Neuronal stem cell (in vitro differentiated cells): ENCODE measurements around the gene CLEC1B.

ENCODE experiments used
- DNase-seq: peaks from one replicate; pipeline ENCODE4 v3.0.0-alpha.2; 2013; ENCODE audit warnings: low spot score
- H2AFZ ChIP-seq: one replicate; pipeline ENCODE4 v1.6.1; 2013; ENCODE audit warnings: mild to moderate bottlenecking, low read length, inconsistent platforms
- H2AK5ac ChIP-seq: 2 replicates; pipeline ENCODE4 v1.6.1; 2013; ENCODE audit warnings: low read depth, mild to moderate bottlenecking, inconsistent platforms, low read length, moderate library complexity, mixed read lengths
- H2BK120ac ChIP-seq: 2 replicates; pipeline ENCODE4 v1.6.1; 2013; ENCODE audit warnings: low read depth, mild to moderate bottlenecking, inconsistent platforms, low read length, moderate library complexity, mixed read lengths
- H2BK12ac ChIP-seq: one replicate; pipeline ENCODE4 v1.6.1; 2013; ENCODE audit warnings: low read length, inconsistent platforms
- H2BK15ac ChIP-seq: 2 replicates; pipeline ENCODE4 v1.6.1; 2013; ENCODE audit warnings: mild to moderate bottlenecking, low read length, inconsistent platforms, mixed read lengths
- H2BK5ac ChIP-seq: one replicate; pipeline ENCODE4 v1.6.1; 2013; ENCODE audit warnings: inconsistent platforms, mild to moderate bottlenecking, low read length, moderate library complexity
- H3K14ac ChIP-seq: one replicate; pipeline ENCODE4 v1.6.1; 2013; ENCODE audit warnings: low read length, inconsistent platforms
- H3K18ac ChIP-seq: 2 replicates; pipeline ENCODE4 v1.6.1; 2013; ENCODE audit warnings: low read length, inconsistent platforms
- H3K23ac ChIP-seq: 2 replicates; pipeline ENCODE4 v1.6.1; 2013; ENCODE audit warnings: low read depth, mild to moderate bottlenecking, mixed read lengths, low read length, inconsistent platforms; ENCODE audit not compliant: poor library complexity
- H3K27ac ChIP-seq: replicated peaks from 3 replicates; pipeline ENCODE4 v1.5.1; 2013; ENCODE audit warnings: low read length, inconsistent platforms
- H3K27me3 ChIP-seq, 3 experiments: 2 replicates each; pipeline ENCODE4 v1.6.1; 2013; ENCODE audit warnings: low read length in 3 of 3, mild to moderate bottlenecking in 2 of 3, inconsistent platforms in 1 of 3, low read depth in 1 of 3, mixed read lengths in 1 of 3, moderate library complexity in 1 of 3; ENCODE audit not compliant: control insufficient read depth in 3 of 3, insufficient read depth in 3 of 3
- H3K36me3 ChIP-seq, 2 donors: replicated peaks in 1 of 2; 2 replicates each; pipeline ENCODE4 v1.6.1; 2013; ENCODE audit warnings: low read length in 2 of 2; ENCODE audit not compliant: control insufficient read depth in 2 of 2, insufficient read depth in 2 of 2
- H3K4ac ChIP-seq: 2 replicates; pipeline ENCODE4 v1.6.1; 2013; ENCODE audit warnings: inconsistent platforms, mild to moderate bottlenecking, low read length, moderate library complexity
- H3K4me1 ChIP-seq, 2 donors: 1 replicate in 1 of 2; 2 replicates in 1 of 2; pipeline ENCODE4 v1.6.1; 2013; ENCODE audit warnings: low read length in 2 of 2, low read depth in 1 of 2; ENCODE audit not compliant: control insufficient read depth in 2 of 2, insufficient read depth in 1 of 2
- H3K4me2 ChIP-seq: one replicate; pipeline ENCODE4 v1.6.1; 2013; ENCODE audit warnings: mild to moderate bottlenecking, low read length, inconsistent platforms; ENCODE audit not compliant: insufficient read depth, poor library complexity, severe bottlenecking
- H3K4me3 ChIP-seq, 2 donors: 2 replicates each; pipeline ENCODE4 v1.5.1; 2013; ENCODE audit warnings: low read length in 2 of 2, mild to moderate bottlenecking in 2 of 2, inconsistent platforms in 1 of 2, moderate library complexity in 1 of 2
- H3K79me1 ChIP-seq: one replicate; pipeline ENCODE4 v1.6.1; 2013; ENCODE audit warnings: low read depth, mild to moderate bottlenecking, inconsistent platforms, low read length, moderate library complexity
- H3K9ac ChIP-seq: one replicate; pipeline ENCODE4 v1.6.1; 2013; ENCODE audit warnings: mild to moderate bottlenecking, low read depth, low read length, inconsistent platforms; ENCODE audit not compliant: poor library complexity
- H3K9me3 ChIP-seq, 2 donors: replicated peaks in 1 of 2; 2 replicates each; pipeline versions ENCODE3 to v1.6.1; 2013; ENCODE audit warnings: low read length in 2 of 2, mild to moderate bottlenecking in 2 of 2, inconsistent platforms in 1 of 2, low read depth in 1 of 2, mixed read lengths in 1 of 2, moderate library complexity in 1 of 2; ENCODE audit not compliant: control insufficient read depth in 2 of 2, insufficient read depth in 1 of 2
- H4K8ac ChIP-seq: one replicate; pipeline ENCODE4 v1.6.1; 2013; ENCODE audit warnings: low read depth, mild to moderate bottlenecking, inconsistent platforms, low read length, moderate library complexity
- H4K91ac ChIP-seq: one replicate; pipeline ENCODE4 v1.6.1; 2013; ENCODE audit warnings: low read length, low read depth, mild to moderate bottlenecking, inconsistent platforms; ENCODE audit not compliant: poor library complexity
- WGBS, 2 donors: extraction: QIAGEN DNeasy Blood & Tissue Kit; methylation state at CpG; one replicate each; pipeline ENCODE4 v1.1.7; 2013; ENCODE audit warnings: missing lambda C conversion rate in 2 of 2, mixed read lengths in 1 of 2; ENCODE audit not compliant: insufficient read length in 2 of 2, insufficient replicate concordance in 1 of 2; ENCODE audit errors: extremely low coverage in 2 of 2; 5-methylcytosine and 5-hydroxymethylcytosine counted together

CLEC1B gene

GRCh38 chr12:9951026-9951675 lies 47.8 kb downstream of the CLEC1B start:
- H3K36me3 ChIP-seq = no peaks in the 10 kb centered on the region
- H2BK12ac ChIP-seq = no peak overlapping the region
- H3K27me3 ChIP-seq = no peaks in the 10 kb centered on the region
- no peak overlapping the region for H3K18ac ChIP-seq
- no CpG with 5 or more reads among the region's 5 CpGs for WGBS, 2 donors
- no peak overlapping the region for H3K9ac ChIP-seq
- H4K8ac ChIP-seq = no peak overlapping the region
- H3K27ac ChIP-seq = no peak overlapping the region
- no peaks in the 10 kb centered on the region for H3K79me1 ChIP-seq
- H3K4ac ChIP-seq = no peak overlapping the region
- H2BK5ac ChIP-seq = no peak overlapping the region
- no peak overlapping the region for H2AK5ac ChIP-seq
- no peak overlapping the region for H2AFZ ChIP-seq
- H3K4me2 ChIP-seq = no peak overlapping the region
- no peaks in the 10 kb centered on the region for H3K9me3 ChIP-seq
- no peak overlapping the region for H4K91ac ChIP-seq
- H3K4me1 ChIP-seq = no peaks in the 10 kb centered on the region
- no peak overlapping the region for H2BK15ac ChIP-seq
- H3K23ac ChIP-seq = no peak overlapping the region
- no peak overlapping the region for H3K4me3 ChIP-seq
- DNase-seq = no peak
- H3K14ac ChIP-seq = no peak overlapping the region
- no peak overlapping the region for H2BK120ac ChIP-seq

GRCh38 chr12:9948606-9949296 lies 50.2 kb downstream of the CLEC1B start:
- no peak overlapping the region for H3K4ac ChIP-seq
- no peaks in the 10 kb centered on the region for H3K27me3 ChIP-seq
- no peak overlapping the region for H3K9ac ChIP-seq
- no peaks in the 10 kb centered on the region for H3K9me3 ChIP-seq
- no peak overlapping the region for H3K4me2 ChIP-seq
- H3K4me1 ChIP-seq = no peaks in the 10 kb centered on the region
- no peak overlapping the region for H3K4me3 ChIP-seq
- no peak overlapping the region for H3K27ac ChIP-seq
- no peak overlapping the region for H3K14ac ChIP-seq
- H2BK12ac ChIP-seq = no peak overlapping the region
- H3K79me1 ChIP-seq = no peaks in the 10 kb centered on the region
- no peak overlapping the region for H2BK5ac ChIP-seq
- DNase-seq = no peak
- H4K8ac ChIP-seq = no peak overlapping the region
- no peaks in the 10 kb centered on the region for H3K36me3 ChIP-seq
- H4K91ac ChIP-seq = no peak overlapping the region
- no peak overlapping the region for H2BK120ac ChIP-seq
- H2AFZ ChIP-seq = no peak overlapping the region
- no peak overlapping the region for H2BK15ac ChIP-seq
- no CpG with 5 or more reads among the region's 3 CpGs for WGBS, 2 donors
- no peak overlapping the region for H3K18ac ChIP-seq
- H2AK5ac ChIP-seq = no peak overlapping the region
- no peak overlapping the region for H3K23ac ChIP-seq

GRCh38 chr12:9947674-9948073 lies 51.2 kb downstream of the CLEC1B start:
- Histone ChIP-seq H3K27me3 (no peaks in the 10 kb centered on the region), H3K4me1 (no peaks in the 10 kb centered on the region), H2BK15ac (no peak overlapping the region), H3K9ac (no peak overlapping the region), H3K4me2 (no peak overlapping the region), H3K27ac (no peak overlapping the region), H3K4ac (no peak overlapping the region), H3K79me1 (no peaks in the 10 kb centered on the region), H4K8ac (no peak overlapping the region), H3K23ac (no peak overlapping the region), H2AK5ac (no peak overlapping the region), H2AFZ (no peak overlapping the region), H3K14ac (no peak overlapping the region), H3K36me3 (peaks cover 0 to 2% of the 10 kb centered on the region in 2 donors), H3K4me3 (no peak overlapping the region), H3K18ac (no peak overlapping the region), H3K9me3 (no peaks in the 10 kb centered on the region), H2BK120ac (no peak overlapping the region), H2BK12ac (no peak overlapping the region), H2BK5ac (no peak overlapping the region), H4K91ac (no peak overlapping the region)
- DNase-seq = no peak
- no CpG with 5 or more reads among the region's 3 CpGs for WGBS, 2 donors

- Histone ChIP-seq H3K79me1 (no peaks in the 10 kb centered on the region), H3K27me3 (no peaks in the 10 kb centered on the region), H4K8ac (no peak overlapping the region), H4K91ac (no peak overlapping the region), H3K36me3 (peaks cover 0 to 2% of the 10 kb centered on the region in 2 donors), H2BK120ac (no peak overlapping the region), H3K4me3 (no peak overlapping the region), H3K27ac (no peak overlapping the region), H3K18ac (no peak overlapping the region), H2BK12ac (no peak overlapping the region), H3K14ac (no peak overlapping the region), H3K9ac (no peak overlapping the region), H2AK5ac (no peak overlapping the region), H2AFZ (no peak overlapping the region), H3K9me3 (no peaks in the 10 kb centered on the region), H2BK15ac (no peak overlapping the region), H3K4ac (no peak overlapping the region), H3K4me2 (no peak overlapping the region), H3K23ac (no peak overlapping the region), H3K4me1 (no peaks in the 10 kb centered on the region), H2BK5ac (no peak overlapping the region)
- no CpG with 5 or more reads among the region's 2 CpGs for WGBS, 2 donors
- DNase-seq = no peak
Measured at GRCh38 chr12:9944391-9944790, 54.5 kb downstream of the CLEC1B start.
